D721Med (cell line): Measurements from ENCODE around the gene SLC9A2.

ENCODE experiments used
- DNase-seq: peaks from one replicate; pipeline ENCODE4 v3.0.0; 2011; ENCODE audit warnings: low spot score; ENCODE audit not compliant: insufficient read length
- FAIRE-seq: peaks from 2 replicates; lab custom pipeline; 2011; peaks lifted over from hg19 to GRCh38; lab: Jason Lieb, UNC
- CTCF ChIP-seq: IDR thresholded peaks from 2 replicates; pipeline ENCODE4 v1.5.1; 2012; ENCODE audit warnings: mild to moderate bottlenecking, control low read depth; ENCODE audit not compliant: insufficient read depth; ENCODE audit errors: missing control alignments

The SLC9A2 gene

GRCh38 chr2:102743259-102743658 lies 123.9 kb downstream of the SLC9A2 start:
- DNase-seq (no peak), FAIRE-seq (no peak)
- no peak for TF ChIP-seq CTCF

GRCh38 chr2:102748107-102748506 lies 128.8 kb downstream of the SLC9A2 start:
- no peak for DNase-seq
- TF ChIP-seq CTCF = no peak
- FAIRE-seq = no peak

GRCh38 chr2:102749938-102750337 lies 130.6 kb downstream of the SLC9A2 start:
- DNase-seq = no peak
- no peak for FAIRE-seq
- no peak for TF ChIP-seq CTCF

- FAIRE-seq = peak; percentile 74
- no peak for DNase-seq
Measured at GRCh38 chr2:102753563-102754159, 134.3 kb downstream of the SLC9A2 start.

GRCh38 chr2:102754456-102755145 lies 135.2 kb downstream of the SLC9A2 start:
- FAIRE-seq = no peak
- DNase-seq = no peak

More at GRCh38 chr2:102753563-102754159, 134.3 kb downstream of the SLC9A2 start:
- peak; percentile 78 for TF ChIP-seq CTCF

GRCh38 chr2:102755284-102755683 lies 135.9 kb downstream of the SLC9A2 start:
- no peak for TF ChIP-seq CTCF

More at GRCh38 chr2:102754456-102755145, 135.2 kb downstream of the SLC9A2 start:
- TF ChIP-seq CTCF = no peak

GRCh38 chr2:102758439-102758838 lies 139.1 kb downstream of the SLC9A2 start:
- DNase-seq = no peak
- no peak for TF ChIP-seq CTCF
- no peak for FAIRE-seq

More at GRCh38 chr2:102755284-102755683, 135.9 kb downstream of the SLC9A2 start:
- DNase-seq (no peak), FAIRE-seq (no peak)
